ENCODE measurements around the gene GLP2R. TPM values are rescaled to one million over a fixed set of nuclear protein-coding genes. Genes with fewer than 3 reads are reported as not detected.

The GLP2R gene
- polyA plus RNA-seq, 1 donor from 2014 or later: not detected

DNA sequence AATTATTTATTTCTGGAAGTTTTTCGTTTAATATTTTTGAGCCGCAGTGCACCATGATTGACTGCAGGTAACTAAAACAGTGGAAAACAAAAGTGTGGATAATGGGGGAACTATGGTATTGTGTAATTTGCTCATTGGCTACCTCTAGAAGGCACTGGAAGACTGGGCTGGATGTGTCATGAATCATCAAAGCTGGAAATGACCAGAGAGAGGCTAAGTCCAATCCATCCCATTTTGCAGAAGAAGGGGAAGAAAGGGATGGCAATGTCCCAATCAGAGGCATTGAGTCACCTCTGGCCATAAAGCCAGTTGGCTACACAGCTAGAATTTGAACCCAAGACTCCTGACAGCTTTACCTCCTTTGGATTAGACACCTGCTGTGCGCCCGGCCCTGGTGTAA is 29.3 kb downstream of the GLP2R start:
- no peak overlapping the region for H3K4me2 ChIP-seq (ENCODE audit: low read length)
- H3F3A ChIP-seq (ENCODE audit: insufficient read depth, low read length, poor library complexity, severe bottlenecking): no peaks in the 10 kb centered on the region
- no peaks in the 10 kb centered on the region for H4K20me1 ChIP-seq (ENCODE audit: insufficient read depth)
- H3K27me3 ChIP-seq (ENCODE audit: insufficient read depth, low read depth, low read length): no peaks in the 10 kb centered on the region
- H3K9me2 ChIP-seq (ENCODE audit: insufficient read depth, low read length): no peaks in the 10 kb centered on the region
- no peak overlapping the region for H2AFZ ChIP-seq (ENCODE audit: low read depth, low read length)
- no peak for TF ChIP-seq REST (IDR thresholded peaks at IDR 0.05; ENCODE audit: borderline replicate concordance)
- no peak for TF ChIP-seq SMC3 (conservative IDR thresholded peaks at IDR 0.05; ENCODE audit: poor library complexity)
- no peak for TF ChIP-seq MXI1 (conservative IDR thresholded peaks at IDR 0.05; ENCODE audit: poor library complexity, severe bottlenecking)
- H3K9ac ChIP-seq (ENCODE audit: low read length): no peak overlapping the region
- H3K27ac ChIP-seq (ENCODE audit: low read length): no peak overlapping the region
- H3K9me3 ChIP-seq (ENCODE audit: low read length): no peaks in the 10 kb centered on the region
- no peak overlapping the region for H3K4me3 ChIP-seq (ENCODE audit: low read length)
- no peaks in the 10 kb centered on the region for H3K36me3 ChIP-seq (ENCODE audit: insufficient read depth, low read length)
- no peaks in the 10 kb centered on the region for H3K79me2 ChIP-seq (replicated peaks; ENCODE audit: insufficient read depth, low read length)

GRCh38 chr17:9859781-9860180 is 34.1 kb downstream of the GLP2R start:
- Histone ChIP-seq H3F3A (ENCODE audit: insufficient read depth, low read length, poor library complexity, severe bottlenecking) (no peaks in the 10 kb centered on the region), H4K20me1 (ENCODE audit: insufficient read depth) (no peaks in the 10 kb centered on the region), H3K27me3 (ENCODE audit: insufficient read depth, low read depth, low read length) (no peaks in the 10 kb centered on the region), H3K36me3 (ENCODE audit: insufficient read depth, low read length) (no peaks in the 10 kb centered on the region), H3K9me3 (ENCODE audit: low read length) (no peaks in the 10 kb centered on the region), H2AFZ (ENCODE audit: low read depth, low read length) (no peak overlapping the region), H3K4me2 (ENCODE audit: low read length) (no peak overlapping the region), H3K9me2 (ENCODE audit: insufficient read depth, low read length) (no peaks in the 10 kb centered on the region), H3K79me2 (replicated peaks; ENCODE audit: insufficient read depth, low read length) (no peaks in the 10 kb centered on the region), H3K9ac (ENCODE audit: low read length) (no peak overlapping the region), H3K27ac (ENCODE audit: low read length) (no peak overlapping the region), H3K4me3 (ENCODE audit: low read length) (no peak overlapping the region)
- no peak for TF ChIP-seq EP300 (conservative IDR thresholded peaks at IDR 0.05; ENCODE audit: poor library complexity, severe bottlenecking)
- TF ChIP-seq SMC3 (conservative IDR thresholded peaks at IDR 0.05; ENCODE audit: poor library complexity): no peak
- no peak for TF ChIP-seq RAD21 (conservative IDR thresholded peaks at IDR 0.05)
- no peak for TF ChIP-seq POLR2AphosphoS5 (IDR thresholded peaks at IDR 0.05)
- no peak for TF ChIP-seq EZH2 (IDR thresholded peaks at IDR 0.05; ENCODE audit: borderline replicate concordance, insufficient read depth, low read length, poor library complexity, severe bottlenecking)
- TF ChIP-seq MXI1 (conservative IDR thresholded peaks at IDR 0.05; ENCODE audit: poor library complexity, severe bottlenecking): no peak
- no peak for TF ChIP-seq REST (IDR thresholded peaks at IDR 0.05; ENCODE audit: borderline replicate concordance)
- no peak for TF ChIP-seq TAF1 (IDR thresholded peaks at IDR 0.05; ENCODE audit: low read depth)
- TF ChIP-seq, protein P1, sequence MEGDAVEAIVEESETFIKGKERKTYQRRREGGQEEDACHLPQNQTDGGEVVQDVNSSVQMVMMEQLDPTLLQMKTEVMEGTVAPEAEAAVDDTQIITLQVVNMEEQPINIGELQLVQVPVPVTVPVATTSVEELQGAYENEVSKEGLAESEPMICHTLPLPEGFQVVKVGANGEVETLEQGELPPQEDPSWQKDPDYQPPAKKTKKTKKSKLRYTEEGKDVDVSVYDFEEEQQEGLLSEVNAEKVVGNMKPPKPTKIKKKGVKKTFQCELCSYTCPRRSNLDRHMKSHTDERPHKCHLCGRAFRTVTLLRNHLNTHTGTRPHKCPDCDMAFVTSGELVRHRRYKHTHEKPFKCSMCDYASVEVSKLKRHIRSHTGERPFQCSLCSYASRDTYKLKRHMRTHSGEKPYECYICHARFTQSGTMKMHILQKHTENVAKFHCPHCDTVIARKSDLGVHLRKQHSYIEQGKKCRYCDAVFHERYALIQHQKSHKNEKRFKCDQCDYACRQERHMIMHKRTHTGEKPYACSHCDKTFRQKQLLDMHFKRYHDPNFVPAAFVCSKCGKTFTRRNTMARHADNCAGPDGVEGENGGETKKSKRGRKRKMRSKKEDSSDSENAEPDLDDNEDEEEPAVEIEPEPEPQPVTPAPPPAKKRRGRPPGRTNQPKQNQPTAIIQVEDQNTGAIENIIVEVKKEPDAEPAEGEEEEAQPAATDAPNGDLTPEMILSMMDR (IDR thresholded peaks at IDR 0.05; ENCODE audit: poor library complexity, severe bottlenecking): no peak
